ENCODE results near the gene SPDYE1.
A peak's percentile ranks its signal among the peaks of the same experiment; 100 is the strongest.
"Not testable (repeated sequence)": the region's sequence is repeated elsewhere in the genome, so short reads cannot be mapped to it uniquely, and the experiment has no call there.

SPDYE1 gene, protein sequence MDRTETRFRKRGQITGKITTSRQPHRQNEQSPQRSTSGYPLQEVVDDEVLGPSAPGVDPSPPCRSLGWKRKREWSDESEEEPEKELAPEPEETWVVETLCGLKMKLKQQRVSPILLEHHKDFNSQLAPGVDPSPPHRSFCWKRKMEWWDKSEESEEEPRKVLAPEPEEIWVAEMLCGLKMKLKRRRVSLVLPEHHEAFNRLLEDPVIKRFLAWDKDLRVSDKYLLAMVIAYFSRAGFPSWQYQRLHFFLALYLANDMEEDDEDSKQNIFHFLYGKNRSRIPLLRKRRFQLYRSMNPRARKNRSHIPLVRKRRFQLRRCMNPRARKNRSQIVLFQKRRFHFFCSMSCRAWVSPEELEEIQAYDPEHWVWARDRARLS

DNA sequence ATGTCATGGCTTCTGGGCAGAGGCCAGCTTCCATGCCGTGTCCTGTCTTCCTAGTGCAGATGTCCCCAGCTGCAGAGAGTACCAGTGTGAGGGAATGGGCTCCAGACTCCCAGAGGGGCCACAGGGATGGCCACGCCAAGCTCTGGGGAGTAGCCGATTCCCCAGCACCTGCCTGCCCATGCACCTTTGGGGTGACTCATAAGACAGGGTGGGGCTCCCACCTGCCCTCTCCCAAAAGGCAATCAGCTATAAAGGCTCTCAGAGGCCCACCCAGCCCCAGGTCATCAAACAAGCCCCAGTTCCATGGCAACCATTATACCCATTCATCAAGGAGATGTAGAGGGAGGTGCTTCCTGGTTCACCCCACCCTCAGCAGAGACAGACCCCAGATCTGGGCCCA lies at the start of gene SPDYE1:
Gene SPDYE1, plus strand, starts transcription at position 366 of the 400 bp plus-strand sequence. CDS start 2,053 bp downstream, outside the sequence.
- not testable (repeated sequence) for DNase-seq (ENCODE audit: low read depth in 3 of 3, low spot score in 1 of 3)

- no peak for DNase-seq (ENCODE audit: low read depth in 3 of 3, low spot score in 1 of 3)
These were observed 45.7 kb upstream of the SPDYE1 start for GRCh38 chr7:43952028-43952427.

- DNase-seq (ENCODE audit: low read depth in 3 of 3, low spot score in 1 of 3) = no peak
These were observed 44.6 kb upstream of the SPDYE1 start for GRCh38 chr7:43953071-43953470.

DNA sequence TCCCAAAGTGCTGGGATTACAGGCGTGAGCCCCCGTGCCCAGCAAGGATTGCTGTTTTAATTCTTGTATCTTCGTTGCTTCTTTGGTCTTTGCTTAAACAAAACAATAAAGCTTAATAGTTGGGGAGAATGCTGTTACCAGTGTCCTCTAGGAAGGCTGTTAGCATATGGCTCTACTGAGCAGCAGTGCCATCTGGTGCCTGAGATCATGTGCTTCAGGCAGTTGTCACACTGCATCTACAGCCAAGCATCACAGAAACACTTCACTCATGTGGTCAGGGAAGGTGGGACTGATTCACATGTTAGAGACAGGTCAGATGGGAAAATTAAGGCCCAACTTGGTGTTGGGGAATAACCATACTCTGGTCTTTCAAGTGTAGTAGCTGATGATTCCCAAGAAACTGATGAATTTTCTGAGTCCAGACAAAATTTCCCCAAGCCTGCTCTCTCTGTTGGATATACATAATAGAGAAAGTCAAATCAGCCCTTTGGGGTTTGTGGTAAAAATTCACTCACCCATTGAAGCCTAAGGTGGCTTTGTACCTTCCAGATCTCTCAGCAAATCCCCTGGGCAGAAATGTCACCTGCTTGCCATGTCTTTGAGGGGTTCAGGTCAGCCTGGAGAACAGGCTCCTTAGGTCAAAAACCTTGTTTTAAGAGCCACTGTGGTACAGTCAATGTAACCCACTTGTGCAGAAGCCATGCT lies 43.0 kb upstream of the SPDYE1 start:
- DNase-seq (ENCODE audit: low read depth in 3 of 3, low spot score in 1 of 3) = no peak

- DNase-seq (ENCODE audit: low read depth in 3 of 3, low spot score in 1 of 3) = no peak
These were observed 41.7 kb upstream of the SPDYE1 start for GRCh38 chr7:43956027-43956426.

DNA sequence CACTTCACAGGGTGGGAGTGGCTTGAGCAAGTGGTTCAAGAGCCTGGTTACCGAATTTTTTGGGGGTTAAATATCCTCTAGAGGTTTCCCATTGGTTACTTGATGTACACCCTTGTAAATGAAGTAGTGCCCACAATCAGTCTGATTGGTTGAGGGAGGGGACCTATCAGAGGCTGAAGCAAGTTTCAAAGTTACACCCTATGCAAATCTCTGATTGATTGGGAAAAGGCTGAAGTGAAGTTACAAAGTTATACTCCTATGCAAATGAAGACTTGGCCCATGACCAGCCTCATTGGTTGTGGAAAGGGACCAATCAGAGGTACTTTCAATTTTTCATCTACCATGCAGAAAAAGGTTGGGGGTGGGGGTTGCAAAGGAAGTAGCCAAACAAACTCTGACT lies 36.8 kb upstream of the SPDYE1 start:
- DNase-seq (ENCODE audit: low read depth in 3 of 3, low spot score in 1 of 3) = no peak

- not testable (repeated sequence) for DNase-seq (ENCODE audit: low read depth in 3 of 3, low spot score in 1 of 3)
These were observed 31.3 kb upstream of the SPDYE1 start for GRCh38 chr7:43966392-43966791.

DNA sequence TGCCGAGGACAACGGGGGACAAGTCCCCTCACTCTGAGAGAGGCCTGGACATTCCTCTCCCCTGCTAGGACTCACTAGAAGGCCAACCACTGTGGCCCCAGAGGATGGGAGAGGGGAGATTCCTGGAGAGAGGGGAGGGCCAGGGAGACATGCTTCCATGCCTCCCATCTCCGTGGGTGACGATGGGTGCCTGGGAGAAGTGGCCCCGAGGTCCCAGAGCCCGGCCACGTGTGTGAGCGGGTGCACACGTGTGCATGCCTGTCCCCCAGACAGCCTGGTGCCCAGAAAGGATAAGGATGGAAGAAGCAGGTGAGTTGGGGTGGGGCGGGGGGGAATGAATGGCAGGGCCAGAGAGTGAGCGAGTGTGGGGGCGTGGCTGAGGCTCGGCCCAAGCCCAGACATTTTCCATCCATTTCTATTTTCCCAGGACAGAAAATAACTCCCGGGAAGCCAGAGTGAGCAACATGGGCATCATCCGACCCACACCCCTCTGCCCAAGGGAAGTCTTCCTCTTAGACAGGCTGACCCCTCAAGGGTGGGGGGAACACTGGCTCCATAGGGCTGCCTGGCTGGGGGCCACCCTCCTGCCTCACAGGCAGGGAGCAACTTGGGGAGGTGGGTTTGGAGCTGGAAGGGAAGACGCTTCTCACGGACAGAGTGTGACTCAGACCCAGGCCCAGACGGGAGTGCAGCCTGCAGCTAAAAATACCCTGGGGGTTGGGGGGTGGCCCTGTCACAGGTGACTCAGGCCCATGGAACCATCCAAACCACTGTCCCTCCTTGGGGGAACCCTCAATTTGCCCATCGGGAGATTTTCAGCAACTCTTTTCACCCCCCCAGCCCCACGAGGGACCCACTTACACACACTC lies 29.3 kb upstream of the SPDYE1 start:
- DNase-seq (ENCODE audit: low read depth in 3 of 3, low spot score in 1 of 3) = not testable (repeated sequence)

DNA sequence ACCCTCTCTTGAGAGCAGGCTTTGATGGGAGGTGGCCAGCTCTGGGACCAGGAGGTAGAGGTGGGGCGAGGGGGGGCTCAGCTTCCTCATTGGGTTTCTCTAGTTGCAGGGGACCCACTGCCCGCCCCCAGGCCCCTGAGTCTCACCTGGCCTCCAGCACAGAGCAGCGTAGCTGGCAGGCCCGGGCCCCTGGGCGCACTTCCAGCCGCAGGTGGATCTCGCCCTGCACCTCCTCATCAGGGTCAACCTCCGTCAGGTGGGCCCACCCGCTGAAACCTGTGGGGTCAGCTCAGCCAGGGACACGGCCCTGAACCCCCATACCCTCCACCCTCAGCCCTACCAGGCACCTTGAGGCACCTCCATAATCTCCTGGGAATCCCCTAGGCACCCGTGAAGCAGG lies 28.1 kb upstream of the SPDYE1 start:
- DNase-seq (ENCODE audit: low read depth in 3 of 3, low spot score in 1 of 3) = not testable (repeated sequence)

DNA sequence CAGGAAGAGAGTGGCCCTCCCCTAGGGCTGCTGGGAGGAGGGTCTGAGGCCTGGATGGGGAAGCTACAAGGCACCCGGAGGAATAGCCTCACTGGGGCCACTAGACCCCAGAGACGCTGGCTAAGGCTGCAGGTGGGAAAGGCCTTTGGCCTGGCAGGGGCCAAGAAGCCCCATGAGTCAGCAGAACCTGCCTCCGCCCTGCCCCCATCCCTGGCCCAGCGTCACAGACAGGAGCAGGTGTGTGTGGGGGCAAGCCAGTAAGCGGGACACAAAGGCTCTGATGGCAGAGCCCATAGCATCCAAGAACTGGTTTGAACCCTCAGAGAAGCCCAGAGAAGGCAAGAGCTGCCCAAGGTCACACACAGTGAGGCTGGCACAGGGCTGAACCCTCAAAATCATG lies 27.0 kb upstream of the SPDYE1 start:
- not testable (repeated sequence) for DNase-seq (ENCODE audit: low read depth in 3 of 3, low spot score in 1 of 3)

GRCh38 chr7:43974033-43974573 lies 23.6 kb upstream of the SPDYE1 start:
- not testable (repeated sequence) for DNase-seq (ENCODE audit: low read depth in 3 of 3, low spot score in 1 of 3)

DNA sequence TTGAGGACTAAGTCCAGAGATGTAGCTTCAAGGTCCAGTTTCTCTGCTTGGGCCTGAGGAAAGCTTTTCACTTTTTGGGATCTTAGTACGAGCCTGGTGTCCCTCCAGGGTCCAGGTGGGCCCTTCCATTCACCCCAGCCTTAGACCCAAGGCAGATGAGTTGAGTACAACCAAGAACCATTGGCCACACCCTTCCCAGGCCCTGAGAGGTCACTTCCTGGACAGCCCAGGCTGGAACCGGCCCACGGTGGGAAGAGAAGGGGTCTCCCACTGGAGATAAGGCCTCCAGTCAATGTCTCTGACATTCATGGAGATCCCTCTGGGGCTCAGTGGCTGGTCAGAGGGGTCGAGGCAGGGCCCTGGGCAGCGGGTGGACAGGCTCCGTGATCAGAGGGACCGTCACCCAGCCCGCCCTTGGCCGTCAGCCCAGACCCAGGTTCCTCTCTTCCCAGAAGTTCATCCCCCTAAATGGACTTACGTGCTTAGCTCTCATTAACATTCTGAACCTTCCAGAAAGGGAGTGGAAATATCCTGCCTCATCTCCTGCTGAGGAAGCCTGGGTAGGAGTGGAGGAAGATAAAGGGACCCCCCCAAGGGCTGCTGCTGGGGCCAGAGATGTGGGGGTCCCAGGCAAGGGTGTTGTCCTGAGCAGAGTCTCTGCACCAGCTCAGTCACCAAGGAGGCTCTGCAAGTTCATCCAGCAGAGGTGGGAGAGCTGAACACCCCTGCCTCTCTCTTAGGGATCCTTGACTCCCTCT lies 22.8 kb upstream of the SPDYE1 start:
- DNase-seq (ENCODE audit: low read depth in 3 of 3, low spot score in 1 of 3) = not testable (repeated sequence)

GRCh38 chr7:43977525-43977924 lies 20.2 kb upstream of the SPDYE1 start:
- no peak for DNase-seq (ENCODE audit: low read depth in 3 of 3, low spot score in 1 of 3)

- not testable (repeated sequence) for DNase-seq (ENCODE audit: low read depth in 3 of 3, low spot score in 1 of 3)
These were observed 19.6 kb upstream of the SPDYE1 start for GRCh38 chr7:43978102-43978501.

GRCh38 chr7:43982848-43983247 lies 14.8 kb upstream of the SPDYE1 start:
- not testable (repeated sequence) for DNase-seq (ENCODE audit: low read depth in 3 of 3, low spot score in 1 of 3)

DNA sequence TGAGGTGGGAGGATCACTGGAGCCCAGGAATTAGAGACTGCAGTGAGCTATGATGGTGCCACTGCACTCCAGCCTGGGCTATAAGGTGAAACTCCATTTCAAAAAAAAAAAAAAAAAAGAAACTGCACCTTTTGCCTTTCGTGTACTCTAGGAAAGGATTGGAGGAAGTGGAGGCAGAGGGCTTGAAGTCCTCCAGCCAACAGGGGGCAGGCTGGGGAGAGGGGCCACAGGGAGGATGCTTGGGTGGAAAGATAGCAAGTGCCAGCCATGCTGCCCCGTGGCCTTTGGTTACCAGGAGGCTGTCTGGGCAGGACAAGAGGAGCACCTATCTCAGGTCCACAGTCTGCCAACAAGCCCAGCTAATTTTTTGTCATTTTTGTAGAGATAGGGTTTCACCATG lies 14.0 kb upstream of the SPDYE1 start:
- DNase-seq (ENCODE audit: low read depth in 3 of 3, low spot score in 1 of 3) = not testable (repeated sequence)

DNA sequence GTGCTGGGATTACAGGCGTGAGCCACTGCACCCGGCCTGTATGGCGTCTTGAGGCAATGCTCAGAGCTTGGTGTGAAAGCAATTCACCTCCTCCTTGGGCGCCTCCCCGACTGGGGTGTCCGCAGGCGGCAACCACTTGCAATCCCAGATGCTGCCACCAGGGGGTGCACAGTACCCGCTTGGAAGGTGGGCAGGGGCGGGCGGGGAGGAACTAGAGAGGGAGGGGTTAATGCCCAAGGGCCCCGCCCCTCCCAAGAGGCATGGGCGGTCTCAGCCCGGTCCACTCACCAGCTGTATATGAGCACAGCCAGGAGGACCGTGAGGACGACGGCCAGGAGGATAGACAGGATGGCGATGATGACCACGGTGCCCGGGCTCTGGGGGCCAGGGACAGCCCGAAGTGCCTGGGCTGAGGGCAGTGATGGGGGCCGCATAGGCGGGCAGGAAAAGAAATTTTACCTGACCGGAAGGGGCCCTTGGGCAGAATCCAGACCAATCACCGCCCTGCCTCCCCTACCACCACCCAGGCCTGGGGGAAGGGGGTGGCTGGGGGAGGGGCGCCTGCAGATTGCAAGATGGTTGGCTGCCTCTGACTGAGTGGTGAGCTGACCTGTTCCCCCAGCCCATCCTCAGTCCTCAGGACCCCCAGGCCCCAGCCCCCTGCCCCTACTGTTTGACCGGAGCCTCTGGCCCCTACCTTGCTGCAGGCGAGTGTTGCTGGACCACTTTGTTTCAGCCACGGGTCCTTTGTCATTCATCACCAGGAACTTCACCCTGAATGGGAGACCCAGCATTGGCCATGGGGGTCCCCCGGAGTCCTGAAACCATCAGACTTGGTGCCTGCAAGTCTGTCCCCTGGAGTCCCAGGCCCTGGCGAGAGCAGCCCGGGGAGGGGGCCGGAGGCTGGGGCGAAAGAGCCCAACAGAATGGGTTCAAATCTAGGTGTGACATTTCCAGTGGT lies 11.5 kb upstream of the SPDYE1 start:
- DNase-seq (ENCODE audit: low read depth in 3 of 3, low spot score in 1 of 3) = peak; percentile 43 to 87 (median 71)

DNA sequence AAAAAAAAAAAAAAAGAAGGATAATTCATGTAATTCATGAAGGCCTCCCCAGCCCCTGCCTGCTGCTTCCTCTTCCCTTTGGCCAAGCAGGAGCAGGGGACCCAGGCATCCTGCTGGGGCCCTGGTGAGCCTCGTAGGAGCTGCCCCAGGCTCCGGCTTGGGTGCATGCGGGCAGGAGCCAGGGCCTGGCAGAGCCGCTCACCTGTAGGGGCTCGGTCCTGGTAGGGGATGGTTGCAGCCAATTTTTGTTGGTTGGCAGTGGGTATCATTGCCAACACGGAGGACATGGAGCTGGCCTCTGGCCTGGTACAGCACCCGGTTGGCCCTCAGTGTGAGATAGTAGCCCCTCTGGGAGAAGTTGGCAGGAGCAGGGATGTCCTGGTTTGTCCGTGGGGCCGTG lies 10.2 kb upstream of the SPDYE1 start:
- DNase-seq (ENCODE audit: low read depth in 3 of 3, low spot score in 1 of 3) = not testable (repeated sequence)

DNA sequence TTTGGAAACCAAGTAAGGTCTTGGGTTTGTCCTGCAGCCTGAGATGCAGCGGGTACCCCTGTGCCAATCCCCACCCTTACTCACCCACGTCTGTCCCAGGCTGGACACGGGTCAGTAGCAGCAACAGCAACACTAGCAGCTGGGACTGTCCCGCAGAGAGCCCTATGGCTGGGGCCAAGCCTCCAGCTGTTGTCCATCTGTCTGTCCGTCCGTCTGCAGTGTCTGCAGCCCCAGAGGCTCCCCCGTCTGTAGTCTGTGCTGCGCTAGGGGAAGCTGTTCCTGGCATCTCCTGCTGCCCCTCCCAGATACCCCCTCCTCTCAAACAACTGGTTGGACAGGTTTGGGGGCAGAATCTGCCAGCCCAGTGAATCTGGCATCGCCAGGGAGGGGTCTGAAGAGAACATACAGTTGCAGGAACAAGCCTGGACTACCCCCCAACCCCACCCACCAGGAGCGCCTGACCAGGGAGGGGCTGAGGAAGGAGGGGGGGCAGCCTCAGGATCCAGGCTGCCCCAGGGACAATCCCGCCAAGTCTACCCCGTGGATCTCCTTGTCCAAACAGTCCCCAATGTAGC lies 7.6 kb upstream of the SPDYE1 start:
- DNase-seq (ENCODE audit: low read depth in 3 of 3, low spot score in 1 of 3) = not testable (repeated sequence)
